AG09319 (cell line): ENCODE measurements around the gene SLC13A2.

Experiments
- DNase-seq: peaks from one replicate; pipeline ENCODE4 v3.0.0-alpha.2; 2010; ENCODE audit warnings: low read depth; ENCODE audit errors: extremely low read depth
- CTCF ChIP-seq: IDR thresholded peaks from 2 replicates; pipeline ENCODE4 v1.5.1; 2011; ENCODE audit warnings: low read depth, mild to moderate bottlenecking, inconsistent platforms, low read length, moderate library complexity

Gene SLC13A2

GRCh38 chr17:28472871-28473497 is 460 bp upstream of the SLC13A2 start:
- no peak for DNase-seq
- no peak for TF ChIP-seq CTCF

DNA sequence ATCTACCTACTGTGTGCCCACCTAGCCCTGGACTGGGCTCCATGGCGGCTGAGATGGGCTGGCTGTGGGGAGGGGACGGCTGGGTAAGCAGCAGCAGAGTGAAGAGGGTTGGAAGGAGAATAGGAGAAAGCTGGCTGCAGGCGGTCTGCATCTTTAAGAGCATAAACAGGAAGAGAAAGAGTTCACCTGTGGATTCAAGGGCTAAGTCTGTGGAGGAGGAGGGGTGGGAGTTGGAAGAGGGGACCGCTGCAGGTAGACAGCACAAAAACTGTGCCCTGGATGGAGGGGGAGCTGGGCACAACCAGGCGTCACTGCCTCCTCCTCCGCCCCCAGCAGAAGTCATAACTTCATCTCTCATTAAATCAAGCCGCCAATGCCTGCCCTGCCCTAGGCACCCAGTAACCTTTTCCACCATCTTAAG is 677 bp downstream of the SLC13A2 start:
- no peak for DNase-seq
- no peak for TF ChIP-seq CTCF

DNA sequence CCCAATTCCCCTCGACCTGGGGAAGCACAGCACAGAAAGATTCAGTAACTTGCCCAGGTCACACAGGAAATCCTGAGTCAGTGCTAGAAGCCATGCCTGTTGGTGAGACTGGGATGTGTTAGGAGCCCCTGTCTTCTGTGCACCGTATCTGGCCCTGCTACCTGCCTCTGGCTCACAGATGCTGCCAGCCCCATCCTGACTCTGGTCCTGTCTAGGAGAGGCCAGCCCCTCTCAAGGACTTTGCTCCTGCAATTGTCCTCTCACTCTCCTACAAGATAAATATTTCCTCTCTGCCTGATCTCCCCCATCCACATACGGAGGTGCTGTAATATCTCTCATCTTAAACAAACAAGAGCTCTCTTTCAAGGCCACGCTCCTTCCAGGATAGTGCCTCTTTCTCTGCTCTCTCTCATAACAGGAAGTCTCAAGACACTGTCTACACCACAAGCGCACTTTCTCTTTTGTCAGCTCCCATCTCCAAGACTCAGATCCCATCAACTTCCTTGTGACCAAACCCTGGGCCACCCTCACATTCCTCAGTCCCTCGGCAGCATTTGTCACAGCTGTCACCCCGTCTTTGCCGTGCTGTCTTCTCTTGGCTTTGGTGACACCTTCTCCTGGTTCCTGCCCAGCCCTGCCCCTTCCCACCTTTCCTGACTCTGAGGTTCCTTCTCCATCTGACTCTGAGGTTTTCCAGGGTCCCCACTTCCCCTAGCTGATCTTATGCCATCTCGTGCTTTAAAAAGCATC is 1.9 kb downstream of the SLC13A2 start:
- DNase-seq, result no peak
- TF ChIP-seq CTCF, result no peak

- no peak for DNase-seq
- no peak for TF ChIP-seq CTCF
These were observed 2.8 kb downstream of the SLC13A2 start for GRCh38 chr17:28476076-28476865.

DNA sequence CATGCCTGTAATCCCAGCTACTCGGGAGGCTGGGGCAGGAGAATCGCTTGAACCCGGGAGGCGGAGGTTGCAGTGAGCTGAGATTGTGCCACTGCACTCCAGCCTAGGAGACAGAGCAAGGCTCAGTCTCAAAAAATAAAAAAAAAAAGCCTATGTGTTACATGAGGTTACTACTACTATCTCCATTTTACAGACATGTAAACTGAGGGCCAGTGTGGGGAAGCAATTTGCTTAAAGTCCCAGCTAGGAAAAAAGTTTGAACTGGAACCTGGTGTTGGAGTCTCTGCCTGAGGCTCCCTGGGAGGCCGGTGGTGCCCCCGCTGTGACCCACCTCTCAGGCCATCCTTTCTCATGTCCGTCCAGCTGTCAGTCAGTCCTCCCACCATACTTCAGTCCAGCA is 4.5 kb downstream of the SLC13A2 start:
- TF ChIP-seq CTCF, result no peak
- no peak for DNase-seq

GRCh38 chr17:28478712-28479615 is 5.5 kb downstream of the SLC13A2 start:
- DNase-seq, result no peak
- TF ChIP-seq CTCF, result no peak
